ENCODE data around the gene ARL4C.

Gene ARL4C

DNA sequence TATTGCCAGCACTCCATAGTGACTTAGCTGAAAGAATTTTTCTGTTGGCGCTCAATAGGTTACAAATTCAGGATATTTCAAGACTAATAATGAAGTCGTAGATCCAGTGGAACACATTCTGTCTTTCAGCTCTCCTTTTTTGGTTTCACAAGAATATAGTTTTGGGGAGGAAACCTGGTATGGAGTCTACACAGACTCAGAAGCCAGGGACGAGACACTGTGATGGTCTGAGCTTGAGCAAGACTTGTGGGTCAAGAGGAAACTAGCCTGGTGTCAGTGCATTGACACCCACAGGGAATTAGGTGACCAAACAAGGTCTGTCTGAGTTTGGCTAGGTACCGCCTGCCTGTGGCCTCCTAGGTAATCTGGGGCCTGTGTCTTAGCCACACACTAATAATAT is 26.9 kb downstream of the ARL4C start:
- Histone ChIP-seq H2AFZ (ENCODE audit: low read length) (no peak overlapping the region), H3K9me3 (ENCODE audit: low read length) (no peaks in the 10 kb centered on the region), H3K9me2 (ENCODE audit: low read depth, low read length) (no peaks in the 10 kb centered on the region), H3K4me3 (ENCODE audit: low read depth, low read length, poor library complexity, severe bottlenecking) (no peak overlapping the region), H4K20me1 (ENCODE audit: insufficient read depth, low read length) (no peaks in the 10 kb centered on the region), H3K27ac (ENCODE audit: low read depth, low read length, poor library complexity, severe bottlenecking) (no peak overlapping the region), H3K79me2 (ENCODE audit: insufficient read depth, low read length) (no peaks in the 10 kb centered on the region), H3K27me3 (ENCODE audit: insufficient read depth, low read length) (no peaks in the 10 kb centered on the region; the same call in 1 of the 2 replicates), H3K4me2 (ENCODE audit: low read length) (no peak overlapping the region), H3K36me3 (ENCODE audit: insufficient read depth, low read length) (no peaks in the 10 kb centered on the region), H3K9ac (ENCODE audit: low read length) (no peak overlapping the region), H3F3A (ENCODE audit: insufficient read depth, low read length) (no peaks in the 10 kb centered on the region), H3K4me1 (ENCODE audit: insufficient read depth, low read length, severe bottlenecking) (no peaks in the 10 kb centered on the region)
- TF ChIP-seq EZH2 (IDR thresholded peaks at IDR 0.05; ENCODE audit: borderline replicate concordance, low read length) = no peak
- TF ChIP-seq, protein P1, sequence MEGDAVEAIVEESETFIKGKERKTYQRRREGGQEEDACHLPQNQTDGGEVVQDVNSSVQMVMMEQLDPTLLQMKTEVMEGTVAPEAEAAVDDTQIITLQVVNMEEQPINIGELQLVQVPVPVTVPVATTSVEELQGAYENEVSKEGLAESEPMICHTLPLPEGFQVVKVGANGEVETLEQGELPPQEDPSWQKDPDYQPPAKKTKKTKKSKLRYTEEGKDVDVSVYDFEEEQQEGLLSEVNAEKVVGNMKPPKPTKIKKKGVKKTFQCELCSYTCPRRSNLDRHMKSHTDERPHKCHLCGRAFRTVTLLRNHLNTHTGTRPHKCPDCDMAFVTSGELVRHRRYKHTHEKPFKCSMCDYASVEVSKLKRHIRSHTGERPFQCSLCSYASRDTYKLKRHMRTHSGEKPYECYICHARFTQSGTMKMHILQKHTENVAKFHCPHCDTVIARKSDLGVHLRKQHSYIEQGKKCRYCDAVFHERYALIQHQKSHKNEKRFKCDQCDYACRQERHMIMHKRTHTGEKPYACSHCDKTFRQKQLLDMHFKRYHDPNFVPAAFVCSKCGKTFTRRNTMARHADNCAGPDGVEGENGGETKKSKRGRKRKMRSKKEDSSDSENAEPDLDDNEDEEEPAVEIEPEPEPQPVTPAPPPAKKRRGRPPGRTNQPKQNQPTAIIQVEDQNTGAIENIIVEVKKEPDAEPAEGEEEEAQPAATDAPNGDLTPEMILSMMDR (IDR thresholded peaks at IDR 0.05; ENCODE audit: low read length) = no peak

DNA sequence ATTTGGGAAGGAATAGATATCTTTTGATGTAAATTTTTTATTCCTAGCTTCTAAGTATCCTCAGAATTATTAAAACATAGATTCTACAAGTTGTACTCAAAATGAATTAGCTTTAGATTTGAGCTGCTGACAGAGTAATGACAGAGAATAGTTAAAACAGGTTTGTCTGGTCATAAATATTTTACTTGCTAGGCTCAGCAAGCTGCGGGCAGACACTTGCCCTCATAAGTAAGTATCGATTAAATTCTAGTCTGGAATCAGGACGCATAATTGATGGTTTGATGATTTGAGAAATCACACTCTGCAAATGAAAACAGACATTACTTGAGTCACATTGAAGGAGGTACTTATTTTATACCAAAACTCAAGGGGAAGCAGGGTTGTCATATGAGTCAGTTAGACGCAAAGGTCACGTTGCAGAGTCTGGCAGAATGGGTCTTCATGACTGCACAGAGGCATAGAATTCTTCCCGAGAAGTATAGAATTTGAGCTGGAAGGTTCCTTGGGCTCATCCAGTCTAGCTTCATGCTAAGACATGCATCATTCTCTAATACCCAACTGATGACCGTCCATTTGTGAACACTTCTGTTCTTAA is 27.5 kb downstream of the ARL4C start:
- H3K9ac ChIP-seq (ENCODE audit: low read length) = no peak overlapping the region
- no peak overlapping the region for H3K4me3 ChIP-seq (ENCODE audit: low read depth, low read length, poor library complexity, severe bottlenecking)
- H3K9me2 ChIP-seq (ENCODE audit: low read depth, low read length) = no peaks in the 10 kb centered on the region
- no peaks in the 10 kb centered on the region for H3K9me3 ChIP-seq (ENCODE audit: low read length)
- no peaks in the 10 kb centered on the region for H3K79me2 ChIP-seq (ENCODE audit: insufficient read depth, low read length)
- H4K20me1 ChIP-seq (ENCODE audit: insufficient read depth, low read length) = no peaks in the 10 kb centered on the region
- H3K4me2 ChIP-seq (ENCODE audit: low read length) = no peak overlapping the region
- no peaks in the 10 kb centered on the region for H3K36me3 ChIP-seq (ENCODE audit: insufficient read depth, low read length)
- H3F3A ChIP-seq (ENCODE audit: insufficient read depth, low read length) = no peaks in the 10 kb centered on the region
- H3K4me1 ChIP-seq (ENCODE audit: insufficient read depth, low read length, severe bottlenecking) = no peaks in the 10 kb centered on the region
- H3K27me3 ChIP-seq (ENCODE audit: insufficient read depth, low read length) = no peaks in the 10 kb centered on the region; the same call in 1 of the 2 replicates
- no peak overlapping the region for H3K27ac ChIP-seq (ENCODE audit: low read depth, low read length, poor library complexity, severe bottlenecking)
- TF ChIP-seq EZH2 (IDR thresholded peaks at IDR 0.05; ENCODE audit: borderline replicate concordance, low read length) = no peak
- TF ChIP-seq, protein P1 (IDR thresholded peaks at IDR 0.05; ENCODE audit: low read length) = no peak
- H2AFZ ChIP-seq (ENCODE audit: low read length) = no peak overlapping the region

- H3K4me1 ChIP-seq (ENCODE audit: insufficient read depth, low read length, severe bottlenecking) = no peaks in the 10 kb centered on the region
- H3K4me2 ChIP-seq (ENCODE audit: low read length) = no peak overlapping the region
- H4K20me1 ChIP-seq (ENCODE audit: insufficient read depth, low read length) = no peaks in the 10 kb centered on the region
- H3K27ac ChIP-seq (ENCODE audit: low read depth, low read length, poor library complexity, severe bottlenecking) = no peak overlapping the region
- H3K4me3 ChIP-seq (ENCODE audit: low read depth, low read length, poor library complexity, severe bottlenecking) = no peak overlapping the region
- TF ChIP-seq, protein P1 (IDR thresholded peaks at IDR 0.05; ENCODE audit: low read length) = no peak
- no peak for TF ChIP-seq EZH2 (IDR thresholded peaks at IDR 0.05; ENCODE audit: borderline replicate concordance, low read length)
- no peaks in the 10 kb centered on the region for H3F3A ChIP-seq (ENCODE audit: insufficient read depth, low read length)
- no peaks in the 10 kb centered on the region for H3K79me2 ChIP-seq (ENCODE audit: insufficient read depth, low read length)
- H3K27me3 ChIP-seq (ENCODE audit: insufficient read depth, low read length) = no peaks in the 10 kb centered on the region; the same call in 1 of the 2 replicates
- no peaks in the 10 kb centered on the region for H3K9me2 ChIP-seq (ENCODE audit: low read depth, low read length)
- H2AFZ ChIP-seq (ENCODE audit: low read length) = no peak overlapping the region
- no peak overlapping the region for H3K9ac ChIP-seq (ENCODE audit: low read length)
- no peaks in the 10 kb centered on the region for H3K9me3 ChIP-seq (ENCODE audit: low read length)
- H3K36me3 ChIP-seq (ENCODE audit: insufficient read depth, low read length) = no peaks in the 10 kb centered on the region
Measured at GRCh38 chr2:234468503-234468902, 28.4 kb downstream of the ARL4C start.

All from OCI-LY1 (cell line).